Stimulated activated naive CD8-positive, alpha-beta T cell treated with anti-CD3 and anti-CD28 coated beads, Interleukin-15, amount 100 ng/mL, for 72 hours (primary cell): ENCODE data around the gene SLC22A17.

Experiments
- ATAC-seq: fragments of 150-1000 bp; cut with Tn5 transposase; 2 replicates; pipeline ENCODE4 v1.10.0; 2021; ENCODE audit warnings: mild to moderate bottlenecking, moderate library complexity
- DNase-seq, 2 donors: peaks; one replicate each; pipeline ENCODE4 v3.0.0; 2021 to 2022
- H3K27ac Mint-ChIP-seq, 2 donors: one replicate each; pipeline ENCODE4 v1.8.0; 2022; ENCODE audit warnings: mild to moderate bottlenecking in 2 of 2, mixed read lengths in 2 of 2, moderate library complexity in 2 of 2
- H3K27me3 Mint-ChIP-seq: one replicate; pipeline ENCODE4 v1.8.0; 2022; ENCODE audit warnings: mixed read lengths
- H3K4me1 Mint-ChIP-seq: one replicate; pipeline ENCODE4 v1.8.0; 2022; ENCODE audit warnings: mild to moderate bottlenecking, mixed read lengths
- H3K4me3 Mint-ChIP-seq, 2 donors: one replicate each; pipeline ENCODE4 v1.8.0; 2022; ENCODE audit warnings: mild to moderate bottlenecking in 2 of 2, mixed read lengths in 2 of 2, moderate library complexity in 1 of 2
- H3K9me3 Mint-ChIP-seq, 2 donors: one replicate each; pipeline ENCODE4 v1.8.0; 2022; ENCODE audit warnings: mixed read lengths in 2 of 2

Gene SLC22A17

GRCh38 chr14:23359167-23359626 lies 6.5 kb upstream of the SLC22A17 start:
- ATAC-seq: peak; percentile 36
- no peak for DNase-seq
- H3K4me1 Mint-ChIP-seq: no peaks in the 10 kb centered on the region
- H3K27me3 Mint-ChIP-seq: peaks cover 19% of the 10 kb centered on the region
- no peak overlapping the region for H3K4me3 Mint-ChIP-seq
- no peaks in the 10 kb centered on the region for H3K9me3 Mint-ChIP-seq
- H3K27ac Mint-ChIP-seq: no peak overlapping the region

- peaks cover 19% of the 10 kb centered on the region for H3K27me3 Mint-ChIP-seq
- no peaks in the 10 kb centered on the region for H3K4me1 Mint-ChIP-seq
- ATAC-seq (peak; percentile 34), DNase-seq (no peak)
- H3K4me3 Mint-ChIP-seq: no peak overlapping the region
- H3K27ac Mint-ChIP-seq: no peak overlapping the region
- no peaks in the 10 kb centered on the region for H3K9me3 Mint-ChIP-seq
Observed at GRCh38 chr14:23358553-23359166, 6.0 kb upstream of the SLC22A17 start.

GRCh38 chr14:23358042-23358441 lies 5.4 kb upstream of the SLC22A17 start:
- Mint-ChIP-seq H3K27me3 (peaks cover 19% of the 10 kb centered on the region), H3K9me3 (no peaks in the 10 kb centered on the region), H3K4me3 (no peak overlapping the region), H3K27ac (no peak overlapping the region), H3K4me1 (no peaks in the 10 kb centered on the region)
- no peak for ATAC-seq
- no peak for DNase-seq

DNA sequence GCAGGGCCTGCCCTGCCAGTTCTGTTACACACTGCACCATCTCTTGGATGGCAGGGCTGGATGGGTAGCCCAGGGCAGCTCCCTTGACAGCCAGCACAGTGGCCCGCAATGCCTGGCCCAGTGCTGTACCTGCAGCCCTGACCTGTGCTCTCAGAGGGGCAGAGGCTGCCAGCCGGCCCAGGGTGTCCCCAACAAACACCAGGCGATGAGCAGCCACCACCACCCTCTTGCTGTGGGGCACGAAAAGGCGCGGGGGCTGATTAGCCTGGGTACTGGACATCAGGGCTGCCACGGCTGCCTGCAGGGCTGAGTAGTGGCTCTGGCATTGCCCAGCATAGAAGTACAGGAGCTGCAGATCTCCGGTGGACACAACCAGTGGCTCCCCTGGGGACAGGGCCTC lies 4.6 kb upstream of the SLC22A17 start:
- no peaks in the 10 kb centered on the region for H3K9me3 Mint-ChIP-seq
- peak overlapping the region in 1 of 2 donors; percentile 7 for H3K27ac Mint-ChIP-seq
- DNase-seq (no peak), ATAC-seq (no peak)
- peaks cover 19% of the 10 kb centered on the region for H3K27me3 Mint-ChIP-seq
- H3K4me1 Mint-ChIP-seq: no peaks in the 10 kb centered on the region
- H3K4me3 Mint-ChIP-seq: no peak overlapping the region

- no peak for ATAC-seq
- Mint-ChIP-seq H3K9me3 (no peaks in the 10 kb centered on the region), H3K4me3 (no peak overlapping the region), H3K4me1 (no peaks in the 10 kb centered on the region), H3K27ac (no peak overlapping the region), H3K27me3 (peaks cover 19% of the 10 kb centered on the region)
- DNase-seq: no peak
Observed at GRCh38 chr14:23356662-23357061, 4.0 kb upstream of the SLC22A17 start.

DNA sequence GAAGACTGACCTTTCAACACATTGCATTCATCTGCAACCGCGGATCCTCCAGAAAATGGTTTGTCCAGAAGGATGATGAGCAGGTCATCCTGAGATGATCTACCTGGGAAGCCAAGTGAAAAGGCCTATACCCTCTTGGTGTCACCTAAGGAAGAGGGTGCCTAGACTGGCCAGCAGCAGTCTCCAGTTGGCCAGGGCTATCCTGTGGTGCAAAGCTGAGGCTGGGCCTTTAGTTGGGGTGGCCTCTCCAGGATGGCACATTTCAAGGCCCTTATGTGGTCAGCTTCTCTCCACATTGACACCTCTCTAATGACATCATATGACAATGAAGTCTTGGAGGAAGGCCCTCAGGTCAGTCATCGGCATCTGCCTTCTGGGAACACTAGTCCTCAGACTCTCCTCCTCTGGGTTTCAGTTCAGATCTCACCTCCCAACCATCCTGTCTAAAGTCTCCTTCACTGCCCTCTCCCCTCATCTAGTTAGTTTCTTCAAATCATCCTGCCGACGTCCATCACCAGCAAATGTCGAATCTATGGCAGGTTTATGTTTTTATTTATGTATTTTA lies 3.3 kb upstream of the SLC22A17 start:
- ATAC-seq (no peak), DNase-seq (no peak)
- Mint-ChIP-seq H3K4me3 (no peak overlapping the region), H3K4me1 (no peaks in the 10 kb centered on the region), H3K27me3 (peaks cover 25% of the 10 kb centered on the region), H3K9me3 (no peaks in the 10 kb centered on the region), H3K27ac (no peak overlapping the region)

- Mint-ChIP-seq H3K9me3 (no peaks in the 10 kb centered on the region), H3K4me3 (no peak overlapping the region), H3K27me3 (peaks cover 32% of the 10 kb centered on the region), H3K27ac (no peak overlapping the region), H3K4me1 (no peaks in the 10 kb centered on the region)
- ATAC-seq (no peak), DNase-seq (no peak)
Observed at GRCh38 chr14:23354990-23355389, 2.3 kb upstream of the SLC22A17 start.

- no peak for DNase-seq
- Mint-ChIP-seq H3K27ac (no peak overlapping the region), H3K9me3 (no peaks in the 10 kb centered on the region), H3K4me3 (peak overlapping the region in 1 of 2 donors; percentile 77), H3K4me1 (no peaks in the 10 kb centered on the region), H3K27me3 (peaks cover 32% of the 10 kb centered on the region)
- no peak for ATAC-seq
Observed at GRCh38 chr14:23353433-23353780, 720 bp upstream of the SLC22A17 start.

DNA sequence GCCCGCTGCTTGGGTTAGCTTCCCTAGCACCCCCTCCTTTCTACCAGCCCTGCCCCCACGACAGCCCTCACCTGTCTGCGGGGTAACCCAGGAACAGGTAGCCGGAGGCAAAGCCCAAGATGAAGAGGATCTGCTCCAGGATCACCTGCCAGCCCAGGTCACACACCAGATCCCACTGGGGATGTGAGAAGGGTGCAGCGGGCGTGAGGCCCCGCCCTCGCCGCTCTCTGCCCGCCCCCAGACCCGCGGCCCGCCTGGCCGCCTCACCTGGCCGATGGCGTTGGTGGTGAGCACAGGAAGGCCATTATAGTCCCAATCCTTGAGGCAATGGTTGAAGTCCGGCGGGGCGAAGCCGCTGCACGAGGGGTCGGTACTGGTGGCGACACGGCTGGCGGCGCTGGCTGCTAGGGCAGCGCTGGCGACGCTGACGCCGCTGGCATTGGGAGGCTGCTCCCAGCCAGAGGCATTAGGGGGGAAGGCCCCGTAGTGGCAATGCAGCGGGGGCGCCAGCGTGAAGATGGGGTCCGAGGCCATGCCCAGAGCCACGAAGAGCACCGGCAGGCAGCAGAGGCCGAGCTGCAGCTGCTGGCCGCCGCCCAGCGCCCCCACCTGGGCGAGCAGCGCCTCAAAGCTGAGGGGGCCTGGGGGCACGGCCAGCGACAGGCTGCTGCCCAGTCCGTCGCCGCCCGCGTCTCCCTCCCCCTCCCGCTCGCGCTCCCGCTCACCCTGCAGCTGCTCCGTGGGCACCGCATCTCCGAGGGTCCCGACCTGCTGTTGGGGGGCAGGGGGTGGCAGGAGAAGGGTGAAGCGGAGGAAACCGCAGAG lies 794 bp downstream of the SLC22A17 start:
- DNase-seq: no peak
- Mint-ChIP-seq H3K4me1 (no peaks in the 10 kb centered on the region), H3K9me3 (no peaks in the 10 kb centered on the region), H3K4me3 (peak overlapping the region; percentile 74 to 77), H3K27ac (no peak overlapping the region), H3K27me3 (peaks cover 32% of the 10 kb centered on the region)
- peak; percentile 50 for ATAC-seq

DNA sequence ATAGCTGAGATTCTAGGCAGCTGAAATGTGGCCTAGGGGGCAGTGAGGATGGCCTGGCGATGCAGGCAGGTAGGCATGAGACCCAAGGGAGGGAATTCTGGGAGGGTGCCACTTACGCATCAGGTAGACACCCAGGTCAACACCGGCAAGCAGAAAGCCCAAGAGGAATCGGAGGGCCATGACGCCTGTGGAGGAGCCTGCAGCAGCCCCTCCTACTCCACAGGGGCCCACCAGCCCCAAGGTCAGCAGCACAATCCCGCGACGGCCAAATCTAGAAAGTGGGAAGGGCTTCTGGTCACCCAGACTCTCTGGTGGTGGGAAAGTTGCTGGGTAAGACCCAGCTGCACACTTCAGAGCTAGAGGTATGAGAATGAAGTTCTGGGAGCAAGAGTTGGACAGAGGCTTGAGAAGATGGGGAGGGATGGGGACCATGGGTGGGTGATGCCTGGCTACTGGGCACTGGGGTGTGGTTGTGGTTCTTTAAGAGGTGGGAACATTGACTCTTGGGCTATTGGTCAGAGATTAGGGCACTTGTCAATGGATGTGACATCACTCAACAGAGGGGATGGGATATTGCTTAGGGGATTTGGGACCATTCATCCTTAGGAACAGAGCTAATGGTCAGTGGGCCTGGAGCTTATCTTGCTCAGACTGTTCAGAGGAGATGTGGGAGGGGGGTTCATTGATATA lies 3.4 kb downstream of the SLC22A17 start:
- ATAC-seq (no peak), DNase-seq (no peak)
- H3K4me1 Mint-ChIP-seq: no peaks in the 10 kb centered on the region
- H3K27me3 Mint-ChIP-seq: peaks cover 28% of the 10 kb centered on the region
- peak overlapping the region in 1 of 2 donors; percentile 22 for H3K27ac Mint-ChIP-seq
- H3K4me3 Mint-ChIP-seq: no peak overlapping the region
- H3K9me3 Mint-ChIP-seq: no peaks in the 10 kb centered on the region

DNA sequence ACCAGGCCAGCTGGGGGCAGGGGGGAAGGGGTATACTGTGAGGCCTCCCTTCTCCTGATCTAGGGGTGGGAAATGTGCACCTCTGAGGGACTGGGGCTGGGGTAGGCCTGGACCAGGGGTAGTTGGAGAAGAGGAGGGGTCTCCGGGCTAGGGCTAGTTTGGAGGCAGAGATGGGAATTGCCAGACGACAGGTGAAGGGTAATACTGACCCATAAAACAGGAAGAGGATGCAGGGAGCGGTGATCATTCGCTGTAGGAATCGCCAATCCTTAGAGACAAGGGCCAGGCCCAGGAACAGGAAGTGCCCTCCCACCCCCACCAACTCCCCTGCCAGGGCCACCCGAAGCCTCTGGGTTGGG lies 4.4 kb downstream of the SLC22A17 start:
- H3K9me3 Mint-ChIP-seq: no peaks in the 10 kb centered on the region
- no peak overlapping the region for H3K4me3 Mint-ChIP-seq
- no peaks in the 10 kb centered on the region for H3K4me1 Mint-ChIP-seq
- no peak overlapping the region for H3K27ac Mint-ChIP-seq
- ATAC-seq: no peak
- H3K27me3 Mint-ChIP-seq: peaks cover 18% of the 10 kb centered on the region
- DNase-seq: no peak

DNA sequence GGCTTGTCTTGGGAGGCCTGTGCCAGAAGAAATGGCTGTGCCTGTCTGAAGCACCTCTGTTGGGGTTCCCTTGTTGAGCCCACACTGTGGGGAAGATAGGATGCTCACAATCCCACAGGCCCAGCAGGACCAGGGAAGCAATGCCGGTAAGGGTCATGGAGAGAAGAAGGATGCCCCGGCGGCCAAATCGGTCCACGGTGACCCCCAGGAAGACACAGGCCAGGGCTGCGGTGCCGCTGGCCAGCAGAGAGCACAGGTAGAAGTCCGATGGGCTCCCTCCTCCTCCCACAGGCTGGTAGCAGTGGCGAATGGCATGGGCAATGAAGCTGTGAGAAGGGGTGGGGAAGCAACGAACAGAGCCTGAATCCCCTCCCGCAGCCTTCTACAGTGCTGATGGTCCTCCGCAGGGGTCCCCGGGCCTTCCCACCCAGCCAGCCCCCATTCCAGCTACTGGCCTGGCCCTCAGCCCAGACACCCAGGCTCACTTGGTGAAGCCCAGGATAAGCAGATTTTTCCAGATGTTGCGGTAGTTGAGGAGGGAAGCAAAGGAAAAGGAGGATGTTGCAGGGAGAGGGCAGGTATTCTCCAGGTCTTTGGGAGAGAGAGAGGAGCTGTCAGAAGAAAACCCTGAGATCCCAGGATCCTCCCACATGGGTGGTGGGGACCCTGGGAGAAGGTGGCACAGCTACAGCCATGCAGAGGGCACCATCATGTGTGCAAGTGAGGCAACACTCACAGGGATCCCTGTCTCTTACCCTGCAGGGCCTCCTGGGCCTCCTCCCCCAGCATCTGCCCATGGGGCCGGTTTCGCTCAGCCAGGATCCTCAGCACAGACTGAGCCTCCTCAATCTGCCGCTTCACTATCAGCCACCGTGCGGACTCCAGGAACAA lies 5.0 kb downstream of the SLC22A17 start:
- no peak for DNase-seq
- H3K9me3 Mint-ChIP-seq: no peaks in the 10 kb centered on the region
- no peaks in the 10 kb centered on the region for H3K4me1 Mint-ChIP-seq
- no peak for ATAC-seq
- H3K4me3 Mint-ChIP-seq: no peak overlapping the region
- H3K27me3 Mint-ChIP-seq: peaks cover 13% of the 10 kb centered on the region
- H3K27ac Mint-ChIP-seq: peak overlapping the region in 1 of 2 donors; percentile 62

GRCh38 chr14:23346693-23347405 lies 5.8 kb downstream of the SLC22A17 start:
- Mint-ChIP-seq H3K9me3 (no peaks in the 10 kb centered on the region), H3K4me3 (no peak overlapping the region), H3K4me1 (no peaks in the 10 kb centered on the region), H3K27ac (peak overlapping the region in 1 of 2 donors; percentile 62), H3K27me3 (peaks cover 13% of the 10 kb centered on the region)
- DNase-seq (no peak), ATAC-seq (peak; percentile 42)

DNA sequence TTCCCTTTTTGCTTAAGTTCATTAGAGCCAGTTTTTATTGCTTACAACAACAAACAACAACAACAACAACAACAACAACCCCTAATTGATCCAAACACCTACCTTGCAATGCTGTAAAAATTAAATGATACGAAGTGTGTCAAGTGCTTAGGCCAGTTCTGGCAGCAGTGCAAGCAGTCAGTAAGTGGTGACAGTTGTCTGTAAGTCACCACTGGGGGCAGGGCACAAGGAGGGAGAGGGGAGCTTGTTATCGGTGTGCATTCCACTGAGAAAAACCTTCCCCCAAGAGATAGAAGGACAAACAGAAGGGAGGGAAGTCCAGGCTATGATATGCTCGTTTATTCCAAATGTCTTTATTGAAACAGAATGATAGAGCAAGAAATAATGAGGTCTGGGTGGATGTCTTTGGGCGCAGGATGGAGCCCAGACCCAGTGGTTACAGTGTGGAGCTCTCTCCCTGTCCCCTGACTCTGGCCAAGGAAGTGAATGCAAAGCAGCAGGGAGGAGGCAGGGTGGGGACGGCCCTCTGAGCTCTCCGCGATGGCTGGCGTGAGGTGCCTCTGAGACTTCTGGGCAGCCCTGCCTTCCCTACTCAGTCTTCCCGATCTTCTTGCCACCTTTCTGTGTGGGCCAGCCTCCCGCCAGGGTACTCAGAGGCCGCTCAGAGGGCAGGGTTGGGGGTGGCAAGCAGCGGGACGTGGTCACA lies 6.5 kb downstream of the SLC22A17 start:
- Mint-ChIP-seq H3K27me3 (peaks cover 9% of the 10 kb centered on the region), H3K4me3 (no peak overlapping the region), H3K4me1 (no peaks in the 10 kb centered on the region), H3K9me3 (no peaks in the 10 kb centered on the region), H3K27ac (no peak overlapping the region)
- no peak for DNase-seq
- peak; percentile 15 for ATAC-seq
